Adrenal gland (tissue), 5 donors: ENCODE results near the gene TEDC1.

Experiments
- POLR2A ChIP-seq, 2 donors: fragments of 450-650 bp; IDR thresholded peaks; one replicate each; pipeline ENCODE4 v1.6.1; 2017; ENCODE audit warnings: antibody characterized with exemption in 2 of 2, mild to moderate bottlenecking in 2 of 2, moderate library complexity in 1 of 2
- TF ChIP-seq, protein P1 (sequence below), 6 experiments: fragments of 450-650 bp in 4 of 6; fragments of 200-600 bp in 2 of 6; sonication (generic) in 1 of 6; IDR thresholded peaks; 1 replicate in 5 of 6; 2 replicates in 1 of 6; pipeline versions ENCODE4 v1.5.1 to v1.8.0; 2016 to 2021; ENCODE audit warnings: antibody characterized with exemption in 6 of 6, mild to moderate bottlenecking in 2 of 6, moderate library complexity in 1 of 6
- donor health status: DM: no; HTN: no; CAD: no.

DNA sequence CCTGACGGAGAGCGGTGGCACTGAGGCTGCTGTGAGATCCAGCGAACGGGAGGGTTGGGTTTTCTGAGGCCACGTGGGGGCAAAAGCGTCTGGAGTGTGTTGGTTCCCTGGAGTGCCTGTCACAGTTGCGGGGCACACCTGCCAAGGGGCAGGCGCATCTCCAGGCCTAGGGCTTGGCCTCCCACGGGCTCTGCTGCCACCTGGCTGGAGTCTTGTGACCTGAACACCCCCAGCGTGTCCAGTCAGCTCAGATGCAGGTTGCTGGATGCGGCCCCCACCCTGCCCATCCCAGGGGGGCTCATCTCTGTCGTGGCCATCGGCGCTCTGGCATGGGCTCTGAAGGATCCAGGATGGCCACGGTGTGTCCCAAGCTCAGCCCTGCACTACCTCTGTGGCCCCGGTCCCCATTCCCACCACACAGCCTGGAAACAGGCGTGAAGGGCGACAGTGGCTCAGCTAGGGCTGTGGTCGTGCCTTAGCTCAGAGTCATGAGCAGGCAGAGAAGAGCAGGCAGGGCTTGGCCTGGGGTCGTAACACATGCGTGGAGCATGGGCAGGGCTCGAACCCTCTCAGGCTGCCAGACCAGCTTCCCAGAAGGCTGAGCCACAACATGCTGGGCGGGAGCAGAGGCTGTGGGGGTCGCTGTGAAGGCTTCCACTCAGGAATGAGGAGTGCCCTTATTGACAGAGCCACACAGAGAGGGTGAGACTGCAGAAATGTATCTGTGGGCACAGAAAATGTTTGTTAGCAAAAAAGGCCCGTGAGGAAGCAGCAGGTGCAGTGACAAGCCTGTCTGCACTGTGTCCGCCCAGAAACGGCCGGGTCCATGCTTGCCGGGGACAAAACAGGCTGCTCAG, 40.0 kb upstream of the TEDC1 start:
- TF ChIP-seq, protein P1, sequence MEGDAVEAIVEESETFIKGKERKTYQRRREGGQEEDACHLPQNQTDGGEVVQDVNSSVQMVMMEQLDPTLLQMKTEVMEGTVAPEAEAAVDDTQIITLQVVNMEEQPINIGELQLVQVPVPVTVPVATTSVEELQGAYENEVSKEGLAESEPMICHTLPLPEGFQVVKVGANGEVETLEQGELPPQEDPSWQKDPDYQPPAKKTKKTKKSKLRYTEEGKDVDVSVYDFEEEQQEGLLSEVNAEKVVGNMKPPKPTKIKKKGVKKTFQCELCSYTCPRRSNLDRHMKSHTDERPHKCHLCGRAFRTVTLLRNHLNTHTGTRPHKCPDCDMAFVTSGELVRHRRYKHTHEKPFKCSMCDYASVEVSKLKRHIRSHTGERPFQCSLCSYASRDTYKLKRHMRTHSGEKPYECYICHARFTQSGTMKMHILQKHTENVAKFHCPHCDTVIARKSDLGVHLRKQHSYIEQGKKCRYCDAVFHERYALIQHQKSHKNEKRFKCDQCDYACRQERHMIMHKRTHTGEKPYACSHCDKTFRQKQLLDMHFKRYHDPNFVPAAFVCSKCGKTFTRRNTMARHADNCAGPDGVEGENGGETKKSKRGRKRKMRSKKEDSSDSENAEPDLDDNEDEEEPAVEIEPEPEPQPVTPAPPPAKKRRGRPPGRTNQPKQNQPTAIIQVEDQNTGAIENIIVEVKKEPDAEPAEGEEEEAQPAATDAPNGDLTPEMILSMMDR (IDR thresholded peaks at IDR 0.05) = no peak
- TF ChIP-seq POLR2A (IDR thresholded peaks at IDR 0.05) = no peak
